Fibroblast of villous mesenchyme (primary cell): ENCODE data around the gene WNK2. TPM values are rescaled to one million over a fixed set of nuclear protein-coding genes. Genes with fewer than 3 reads are reported as not detected.

Source experiments
- DNase-seq: peaks from one replicate; pipeline ENCODE4 v3.0.0-alpha.2; 2010; ENCODE audit warnings: low read depth
- H3K4me3 ChIP-seq: 2 replicates; pipeline ENCODE4 v1.5.1; 2011; ENCODE audit warnings: low read depth, mild to moderate bottlenecking, low read length
- CTCF ChIP-seq: IDR thresholded peaks from 2 replicates; pipeline ENCODE4 v1.5.1; 2012; ENCODE audit warnings: low read depth, mild to moderate bottlenecking, low read length; ENCODE audit not compliant: insufficient read depth
- total RNA-seq: library from RNA; depleted of rRNA; stranded (reverse); fragments of >200 nt; gene quantifications from 2 replicates; pipeline ENCODE4 v1.2.3, GENCODE V29; 2012

WNK2 gene
- total RNA-seq, 1 donor: not detected

- no peak overlapping the region for H3K4me3 ChIP-seq
- no peak for TF ChIP-seq CTCF
- no peak for DNase-seq
Observed at GRCh38 chr9:93207860-93208734, 24.2 kb downstream of the WNK2 start.

GRCh38 chr9:93209097-93209496 lies 25.2 kb downstream of the WNK2 start:
- DNase-seq: no peak
- TF ChIP-seq CTCF: no peak
- no peak overlapping the region for H3K4me3 ChIP-seq

GRCh38 chr9:93209576-93210323 lies 25.8 kb downstream of the WNK2 start:
- no peak for DNase-seq
- no peak for TF ChIP-seq CTCF
- H3K4me3 ChIP-seq: no peak overlapping the region

GRCh38 chr9:93210324-93210973 lies 26.5 kb downstream of the WNK2 start:
- no peak for DNase-seq
- H3K4me3 ChIP-seq: no peak overlapping the region
- no peak for TF ChIP-seq CTCF

- no peak for TF ChIP-seq CTCF
- no peak for DNase-seq
- no peak overlapping the region for H3K4me3 ChIP-seq
Observed at GRCh38 chr9:93210974-93211653, 27.2 kb downstream of the WNK2 start.

- H3K4me3 ChIP-seq: no peak overlapping the region
- no peak for TF ChIP-seq CTCF
- DNase-seq: no peak
Observed at GRCh38 chr9:93211654-93212001, 27.7 kb downstream of the WNK2 start.
